Right renal cortex interstitium (tissue), 3 donors: Measurements from ENCODE around the gene OIT3. TPM values are rescaled to one million over a fixed set of nuclear protein-coding genes. Genes with fewer than 3 reads are reported as not detected.
"Not testable (repeated sequence)": the region's sequence is repeated elsewhere in the genome, so short reads cannot be mapped to it uniquely, and the experiment has no call there.

ENCODE experiments used
- DNase-seq, 3 donors: peaks; one replicate each; pipeline ENCODE4 v3.0.0-alpha.2; 2013; ENCODE audit warnings: low read depth in 3 of 3, low spot score in 2 of 3
- polyA plus RNA-seq, 3 donors: library from polyadenylated mRNA; unstranded; fragments of 120-200 nt; gene quantifications; one replicate each; pipeline ENCODE4 v1.2.1, GENCODE V29; 2013; ENCODE audit not compliant: insufficient read length in 3 of 3

The OIT3 gene
- polyA plus RNA-seq, 3 donors, result 3.2 to 4.5 (median 3.2) TPM

DNA sequence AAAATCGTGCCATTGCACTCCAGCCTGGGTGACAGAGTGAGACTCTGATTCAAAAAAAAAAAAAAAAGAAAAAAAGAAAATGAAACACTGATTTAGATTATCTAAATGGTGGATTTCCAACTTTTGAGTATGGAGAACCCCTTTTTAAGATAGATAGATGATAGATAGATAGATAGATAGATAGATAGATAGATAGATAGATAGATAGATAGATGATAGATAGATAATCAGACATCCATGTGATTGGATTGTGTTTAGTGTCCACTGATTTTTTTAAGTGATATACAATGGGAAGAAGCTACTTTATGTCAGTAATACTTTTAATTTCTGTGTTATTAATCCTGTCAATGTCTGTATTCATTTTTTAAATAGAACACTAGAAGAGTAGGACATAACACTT is 6.0 kb downstream of the OIT3 start:
- DNase-seq, result no peak

DNA sequence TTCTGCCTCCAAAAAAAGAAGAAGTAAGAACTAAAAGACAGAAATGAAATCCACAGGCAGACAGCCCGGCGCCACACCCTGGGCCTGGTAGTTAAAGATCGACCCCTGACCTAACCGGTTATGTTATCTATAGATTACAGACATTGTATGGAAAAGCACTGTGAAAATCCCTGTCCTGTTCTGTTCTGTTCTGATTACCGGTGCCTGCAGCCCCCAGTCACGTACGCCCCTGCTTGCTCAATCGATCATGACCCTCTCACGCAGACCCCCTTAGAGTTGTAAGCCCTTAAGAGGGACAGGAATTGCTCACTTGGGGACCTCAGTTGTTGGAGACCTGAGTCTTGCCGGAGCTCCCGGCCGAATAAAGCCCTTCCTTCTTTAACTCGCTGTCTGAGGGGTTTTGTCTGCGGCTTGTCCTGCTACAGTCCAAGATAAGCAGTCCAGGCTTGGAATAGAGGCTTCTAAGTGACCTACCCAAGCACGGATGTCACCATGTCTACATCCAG is 10.5 kb downstream of the OIT3 start:
- not testable (repeated sequence) for DNase-seq

DNA sequence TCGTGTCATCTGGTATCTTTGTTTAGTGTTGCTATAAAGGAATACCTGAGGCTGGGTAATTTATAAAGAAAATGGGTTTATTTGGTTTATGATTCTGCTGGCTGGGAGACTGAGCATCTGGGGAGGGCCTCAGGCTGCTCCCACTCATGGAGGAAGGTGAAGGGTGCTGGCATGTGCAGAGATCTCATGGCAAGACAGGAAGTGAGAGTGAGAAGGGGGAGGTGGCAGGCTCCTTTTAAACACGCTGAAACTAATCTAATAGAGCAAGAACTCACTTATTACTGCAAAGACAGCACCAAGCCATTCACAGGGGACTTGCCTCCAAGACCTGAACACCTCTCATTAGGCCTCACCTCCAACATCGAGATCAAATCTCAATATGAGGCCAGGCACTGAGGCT is 11.3 kb downstream of the OIT3 start:
- DNase-seq, result no peak

DNA sequence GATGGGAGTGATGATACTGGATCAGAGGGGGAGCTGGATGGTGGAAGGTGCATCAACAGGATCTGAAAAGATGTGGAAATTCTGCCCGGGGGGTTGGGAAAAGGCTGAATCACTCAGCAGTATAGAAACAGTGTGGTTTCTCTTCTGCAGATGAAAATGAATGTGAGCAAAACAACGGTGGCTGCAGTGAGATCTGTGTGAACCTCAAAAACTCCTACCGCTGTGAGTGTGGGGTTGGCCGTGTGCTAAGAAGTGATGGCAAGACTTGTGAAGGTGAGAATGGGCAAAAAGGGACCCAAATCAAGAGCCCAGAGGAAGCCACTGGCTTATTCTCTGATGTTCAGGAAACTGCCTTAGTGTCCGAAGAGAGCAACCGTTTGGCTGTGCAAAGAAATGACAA is 12.9 kb downstream of the OIT3 start:
- no peak for DNase-seq

DNA sequence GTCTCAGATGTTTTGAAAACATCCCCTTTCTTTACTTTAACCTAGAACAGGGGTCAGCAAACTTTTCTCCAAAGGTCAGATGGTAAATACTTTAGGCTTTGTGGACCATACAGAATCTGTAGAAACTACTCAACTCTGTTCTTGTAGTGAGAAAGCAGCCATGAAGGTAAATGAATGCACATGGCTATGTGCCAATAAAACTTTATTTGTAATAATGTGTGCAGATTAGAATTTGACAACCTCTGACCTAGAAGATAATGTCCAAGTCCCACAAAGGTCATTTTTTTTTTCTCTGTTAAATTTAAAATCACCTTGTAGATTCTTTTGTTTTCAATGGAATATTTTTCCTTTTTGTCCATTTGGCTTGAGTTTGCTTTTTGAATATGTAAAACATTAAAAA is 17.2 kb downstream of the OIT3 start:
- DNase-seq, result no peak

DNA sequence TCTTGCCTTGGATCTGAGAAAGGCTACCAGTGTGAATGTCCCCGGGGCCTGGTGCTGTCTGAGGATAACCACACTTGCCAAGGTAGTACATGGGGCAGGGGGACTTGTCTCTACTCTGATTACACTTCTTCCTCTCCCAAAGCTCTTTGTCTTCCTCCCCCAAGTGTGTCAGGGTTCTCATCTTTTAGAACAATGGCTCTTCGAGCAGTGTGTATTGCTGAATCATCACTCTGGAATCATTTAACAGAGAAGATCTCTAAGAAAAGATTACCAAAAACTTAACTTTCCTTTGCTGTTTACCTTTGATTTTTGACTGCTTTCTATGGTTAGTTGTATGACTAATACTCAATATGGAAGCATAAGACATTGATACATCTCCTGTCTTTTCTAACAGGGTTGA is 18.2 kb downstream of the OIT3 start:
- DNase-seq, result no peak

DNA sequence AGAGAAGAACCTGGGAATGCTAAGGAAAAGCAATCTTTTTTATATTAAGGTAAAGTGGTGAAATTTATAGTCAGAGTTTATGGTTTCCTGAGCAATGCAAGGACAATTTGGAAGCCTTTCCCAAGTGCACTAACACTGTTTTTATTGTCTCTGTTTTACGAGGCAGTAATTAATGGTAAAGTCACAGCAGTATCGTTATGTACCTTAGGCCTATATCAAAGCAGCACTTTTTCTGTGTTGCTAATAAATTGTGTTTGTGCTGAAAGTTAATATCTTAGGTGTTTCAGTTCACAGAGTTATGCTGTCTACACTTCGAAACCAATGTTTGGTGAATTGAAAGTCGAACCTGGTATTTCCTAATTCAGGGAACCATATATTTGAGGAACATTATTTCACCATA is 19.2 kb downstream of the OIT3 start:
- peak in 2 of 3 donors; percentile 3 to 15 for DNase-seq

DNA sequence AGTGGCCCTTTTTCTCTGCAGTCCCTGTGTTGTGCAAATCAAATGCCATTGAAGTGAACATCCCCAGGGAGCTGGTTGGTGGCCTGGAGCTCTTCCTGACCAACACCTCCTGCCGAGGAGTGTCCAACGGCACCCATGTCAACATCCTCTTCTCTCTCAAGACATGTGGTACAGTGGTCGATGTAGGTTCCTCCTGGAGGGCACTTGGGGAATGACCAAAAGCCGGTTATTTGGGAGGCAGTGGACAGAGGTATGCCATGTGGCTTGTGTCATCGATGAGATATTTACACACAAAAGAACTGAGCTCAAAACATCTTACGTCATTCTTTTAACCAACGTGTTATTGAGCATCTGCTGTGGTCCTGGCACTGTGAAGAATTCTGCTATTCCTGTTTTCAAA is 19.7 kb downstream of the OIT3 start:
- no peak for DNase-seq

DNA sequence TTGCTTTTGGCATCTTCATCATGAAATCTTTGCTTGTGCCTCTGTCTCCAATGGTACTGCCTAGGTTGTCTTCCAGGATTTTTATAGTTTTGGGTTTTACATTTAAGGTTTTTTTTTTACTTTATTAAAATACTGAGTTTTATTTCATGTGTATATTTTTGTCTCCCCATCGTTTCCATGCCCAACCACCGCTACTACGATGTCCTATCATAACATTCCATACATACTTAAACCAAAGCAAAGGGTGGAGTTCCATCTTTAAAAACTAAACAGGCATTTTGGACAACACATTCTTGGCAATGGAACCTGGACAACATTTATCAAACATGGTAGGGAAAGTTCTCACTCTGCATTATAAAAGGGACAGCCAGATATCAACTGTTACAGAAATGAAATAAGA is 23.7 kb downstream of the OIT3 start:
- not testable (repeated sequence) for DNase-seq

DNA sequence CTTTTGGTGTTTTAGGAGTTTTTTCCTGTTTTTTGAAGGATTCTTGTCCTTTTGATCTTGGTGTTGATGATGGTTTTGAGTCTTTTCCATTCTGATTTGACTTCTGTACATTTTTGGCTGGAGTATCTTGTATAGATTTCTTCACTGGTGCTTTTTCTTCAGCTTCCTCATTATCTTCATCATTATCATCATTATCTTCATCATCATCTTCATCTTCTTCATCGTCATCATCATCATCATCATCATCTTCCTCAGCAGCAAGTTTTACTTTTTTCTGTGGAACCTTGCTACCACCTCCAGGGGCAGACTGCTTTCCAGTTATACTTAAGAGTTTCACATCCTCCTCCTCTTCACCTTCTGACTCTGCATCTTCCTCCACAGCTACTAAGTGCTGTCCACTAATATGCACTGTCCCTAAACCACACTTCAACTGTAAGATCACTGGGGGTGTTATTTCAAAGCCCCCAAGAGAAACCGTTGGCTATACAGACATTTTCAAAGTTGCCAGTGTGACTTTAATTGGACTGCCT is 24.3 kb downstream of the OIT3 start:
- not testable (repeated sequence) for DNase-seq

DNA sequence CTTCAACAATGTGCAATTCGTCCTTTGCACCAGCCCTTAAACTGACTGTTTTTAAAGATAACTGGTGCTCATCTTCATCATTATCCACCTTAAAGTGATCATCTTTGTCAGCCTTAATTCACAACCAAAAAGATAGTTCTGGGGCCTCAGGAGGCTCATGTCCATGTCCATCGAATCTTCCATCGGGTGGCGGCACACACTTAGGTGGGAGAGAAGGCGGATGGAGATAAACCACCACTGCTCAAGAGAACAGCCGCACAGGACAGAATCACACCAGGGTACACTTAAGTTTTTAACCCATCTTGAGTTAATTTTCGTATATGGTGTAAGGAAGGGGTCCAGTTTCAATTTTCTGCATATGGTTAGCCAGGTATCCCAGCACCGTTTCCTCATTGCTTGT is 24.8 kb downstream of the OIT3 start:
- DNase-seq, result no peak

DNA sequence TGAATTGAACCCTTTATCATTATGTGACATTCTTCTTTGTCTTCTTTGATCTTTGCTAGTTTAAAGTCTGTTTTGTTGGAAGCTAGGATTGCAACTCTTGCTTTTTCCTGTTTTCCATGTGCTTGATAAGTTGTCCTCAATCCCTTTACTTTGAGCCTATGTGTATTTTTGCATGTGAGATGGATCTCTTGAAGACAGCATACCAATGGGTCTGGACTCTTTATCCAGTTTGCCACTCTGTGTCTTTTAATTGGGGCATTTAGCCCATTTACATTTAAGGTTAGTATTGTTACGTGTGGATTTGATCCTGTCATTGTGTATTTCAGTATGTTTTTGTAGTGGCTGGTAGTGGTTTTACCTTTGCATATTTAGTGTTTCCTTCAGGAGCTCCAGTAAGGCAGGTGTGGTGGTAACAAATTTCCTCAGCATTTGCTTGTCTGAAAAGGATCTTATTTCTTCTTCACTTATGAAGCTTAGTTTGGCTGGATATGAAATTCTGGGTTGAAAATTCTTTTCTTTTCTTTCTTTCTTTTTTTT is 27.7 kb downstream of the OIT3 start:
- DNase-seq, result not testable (repeated sequence)

DNA sequence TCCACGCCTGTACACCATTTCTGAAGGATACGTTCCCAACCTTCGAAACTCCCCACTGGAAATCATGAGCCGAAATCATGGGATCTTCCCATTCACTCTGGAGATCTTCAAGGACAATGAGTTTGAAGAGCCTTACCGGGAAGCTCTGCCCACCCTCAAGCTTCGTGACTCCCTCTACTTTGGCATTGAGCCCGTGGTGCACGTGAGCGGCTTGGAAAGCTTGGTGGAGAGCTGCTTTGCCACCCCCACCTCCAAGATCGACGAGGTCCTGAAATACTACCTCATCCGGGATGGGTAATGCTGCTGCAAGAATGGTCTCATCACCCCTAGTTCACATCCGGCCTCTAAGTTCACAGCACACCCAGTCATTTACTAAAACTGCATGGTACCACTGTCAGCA is 30.8 kb downstream of the OIT3 start:
- no peak for DNase-seq

DNA sequence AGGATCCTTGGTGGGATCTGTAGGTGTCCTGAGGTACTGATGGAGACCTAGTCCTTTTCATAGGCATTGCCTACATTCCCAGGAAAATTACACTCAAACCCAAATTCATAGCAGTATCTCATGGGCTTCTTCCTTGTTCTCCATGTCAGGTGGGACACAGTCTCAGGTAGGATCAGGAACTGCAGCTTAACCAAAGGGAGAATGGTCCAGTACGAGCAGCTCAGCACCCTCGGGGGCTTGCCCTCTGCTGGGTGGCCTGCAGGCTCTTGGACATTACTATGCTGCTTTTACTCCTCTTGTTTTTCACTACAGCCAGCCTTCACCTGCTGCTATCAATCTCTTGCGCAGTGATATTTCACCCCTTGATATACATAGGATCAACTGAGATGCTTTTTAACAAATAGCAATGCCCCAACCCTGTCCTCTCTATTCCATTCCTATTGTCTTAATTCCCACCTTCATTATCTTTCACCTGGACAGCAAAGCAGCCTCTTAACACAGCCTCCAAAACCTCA is 32.5 kb downstream of the OIT3 start:
- no peak for DNase-seq

DNA sequence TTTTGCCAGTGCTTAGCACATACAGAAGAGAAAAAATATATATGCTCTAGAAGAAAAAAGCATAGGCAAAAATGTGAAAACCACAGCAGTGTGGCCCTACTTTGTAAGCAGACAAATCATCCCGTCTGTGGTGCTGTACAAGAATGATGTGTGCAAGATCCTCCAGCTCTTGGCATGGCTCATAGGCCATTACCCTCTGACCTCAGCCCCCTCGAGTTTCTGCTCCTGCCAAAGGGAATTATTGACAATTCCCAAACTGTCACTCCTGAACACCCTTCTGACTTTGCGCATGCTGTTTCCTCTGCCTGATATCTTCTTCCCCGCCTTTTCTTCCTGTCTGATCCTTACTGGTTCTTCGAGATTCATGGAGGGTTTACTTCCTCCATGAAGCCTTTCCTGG is 33.9 kb downstream of the OIT3 start:
- DNase-seq, result no peak

DNA sequence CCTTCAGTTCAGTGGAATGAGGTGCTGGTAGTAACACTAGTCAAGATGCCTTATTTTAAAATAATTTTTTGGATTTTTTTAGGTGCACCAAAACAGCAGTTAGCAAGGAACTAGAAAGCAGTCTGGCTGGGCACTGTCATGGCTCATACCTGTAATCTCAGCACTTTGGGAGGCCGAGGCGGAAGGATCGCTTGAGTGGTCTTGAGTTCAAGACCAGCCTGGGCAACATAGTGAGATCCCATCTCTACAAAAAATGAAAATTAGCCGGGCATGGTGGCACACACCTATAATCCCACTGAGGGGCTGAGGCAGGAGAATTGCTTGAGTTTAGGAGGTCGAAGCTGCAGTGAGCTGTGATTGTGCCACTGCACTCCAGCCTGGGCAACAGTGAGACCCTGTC is 35.3 kb downstream of the OIT3 start:
- DNase-seq, result no peak

DNA sequence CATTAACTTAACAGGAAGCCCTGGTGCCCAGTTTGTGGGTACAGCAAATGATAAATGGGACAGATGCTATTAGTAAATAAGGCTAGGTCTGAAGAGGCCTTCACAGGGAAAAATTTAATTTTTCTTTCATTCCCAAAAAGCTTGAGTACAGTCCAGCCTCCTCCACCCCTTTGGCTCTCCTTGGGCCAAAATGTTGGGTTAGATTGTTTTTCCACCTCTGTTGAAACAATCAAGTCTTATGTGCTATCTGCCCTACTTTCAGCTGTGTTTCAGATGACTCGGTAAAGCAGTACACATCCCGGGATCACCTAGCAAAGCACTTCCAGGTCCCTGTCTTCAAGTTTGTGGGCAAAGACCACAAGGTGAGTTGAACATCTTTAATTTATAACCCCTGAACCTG is 36.7 kb downstream of the OIT3 start:
- no peak for DNase-seq

DNA sequence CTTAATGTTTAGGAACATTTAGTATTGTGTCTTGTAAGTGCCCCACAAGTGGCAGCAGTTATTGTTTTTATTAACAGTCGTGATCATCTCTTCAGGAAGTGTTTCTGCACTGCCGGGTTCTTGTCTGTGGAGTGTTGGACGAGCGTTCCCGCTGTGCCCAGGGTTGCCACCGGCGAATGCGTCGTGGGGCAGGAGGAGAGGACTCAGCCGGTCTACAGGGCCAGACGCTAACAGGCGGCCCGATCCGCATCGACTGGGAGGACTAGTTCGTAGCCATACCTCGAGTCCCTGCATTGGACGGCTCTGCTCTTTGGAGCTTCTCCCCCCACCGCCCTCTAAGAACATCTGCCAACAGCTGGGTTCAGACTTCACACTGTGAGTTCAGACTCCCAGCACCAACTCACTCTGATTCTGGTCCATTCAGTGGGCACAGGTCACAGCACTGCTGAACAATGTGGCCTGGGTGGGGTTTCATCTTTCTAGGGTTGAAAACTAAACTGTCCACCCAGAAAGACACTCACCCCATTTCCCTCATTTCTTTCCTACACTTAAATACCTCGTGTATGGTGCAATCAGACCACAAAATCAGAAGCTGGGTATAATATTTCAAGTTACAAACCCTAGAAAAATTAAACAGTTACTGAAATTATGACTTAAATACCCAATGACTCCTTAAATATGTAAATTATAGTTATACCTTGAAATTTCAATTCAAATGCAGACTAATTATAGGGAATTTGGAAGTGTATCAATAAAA is 38.9 kb downstream of the OIT3 start:
- DNase-seq, result no peak

DNA sequence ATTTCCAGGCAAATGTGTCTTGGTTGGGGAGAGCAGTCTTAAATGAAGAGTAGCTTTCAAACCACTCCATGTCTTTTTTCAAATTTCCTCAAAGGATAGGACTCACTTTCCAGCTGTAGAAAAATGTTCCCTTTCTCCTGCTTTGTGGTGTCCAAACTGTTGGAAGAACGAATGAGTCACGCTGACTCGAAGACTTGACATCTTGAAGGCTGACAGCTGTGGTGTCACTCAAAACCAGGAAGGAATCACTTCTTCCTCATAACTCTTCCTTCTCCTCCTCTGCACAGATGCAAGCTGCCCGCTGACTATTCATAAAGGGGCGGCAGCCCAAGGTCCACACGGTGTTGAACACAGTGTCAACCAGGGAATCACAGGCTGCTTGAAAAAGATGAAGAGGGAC is 41.8 kb downstream of the OIT3 start:
- DNase-seq, result no peak

DNA sequence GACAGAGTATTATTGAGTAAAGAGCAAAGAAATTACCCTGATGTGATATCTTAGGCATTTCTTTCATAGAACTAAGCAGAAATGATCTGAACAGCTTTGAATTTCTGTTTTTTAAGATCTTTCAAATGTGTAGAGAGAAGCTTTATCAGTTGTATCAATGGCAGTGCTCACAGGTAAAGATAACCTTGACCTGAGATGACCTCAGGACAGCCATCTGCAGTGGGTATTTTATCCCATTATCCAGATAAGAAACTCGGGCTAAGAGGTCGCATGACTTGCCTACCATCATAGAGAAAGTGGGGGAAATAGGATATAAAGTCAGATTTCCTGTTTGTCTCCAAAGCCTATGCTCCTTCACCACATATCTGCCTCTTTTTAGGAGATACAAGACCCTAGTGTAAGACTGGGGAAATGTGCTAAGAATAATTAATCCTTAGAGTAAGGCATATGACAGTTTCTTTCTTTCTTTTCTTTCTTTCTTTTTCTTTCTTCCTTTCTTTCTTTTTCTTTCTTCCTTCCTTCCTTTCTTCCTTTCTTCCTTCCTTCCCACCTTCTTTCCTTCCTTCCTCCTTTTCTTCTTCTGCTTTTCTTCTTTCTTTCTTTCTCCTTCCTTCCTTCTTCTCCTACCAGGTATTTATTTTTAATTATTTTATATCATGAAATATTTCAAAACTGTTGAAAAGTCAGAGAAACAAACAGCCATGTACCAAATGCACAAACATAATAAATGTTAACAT is 50.1 kb downstream of the OIT3 start:
- DNase-seq, result no peak

DNA sequence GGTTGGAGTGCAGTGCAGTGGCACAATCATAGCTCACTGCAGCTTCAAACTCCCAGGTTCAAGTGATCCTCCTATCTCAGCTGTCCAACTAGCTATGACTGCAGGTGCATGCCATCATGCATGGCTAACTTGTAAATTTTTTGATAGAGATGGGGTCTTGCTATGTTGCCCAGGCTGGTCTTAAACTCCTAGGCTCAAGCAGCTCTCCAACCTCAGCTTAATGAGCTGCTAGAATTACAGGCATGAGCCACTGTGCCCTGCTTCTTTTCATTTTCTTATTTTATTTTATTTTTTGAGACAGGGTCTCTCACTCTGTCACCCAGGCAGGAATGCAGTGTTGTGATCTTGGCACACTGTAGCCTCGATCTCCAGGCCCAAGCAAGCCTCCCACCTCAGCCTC is 53.4 kb downstream of the OIT3 start:
- DNase-seq, result no peak
